ENCODE data around the gene KCTD8. TPM values are rescaled to one million over a fixed set of nuclear protein-coding genes. Genes with fewer than 3 reads are reported as not detected.

KCTD8 gene
- total RNA-seq, 1 donor, result under 0.01 TPM

DNA sequence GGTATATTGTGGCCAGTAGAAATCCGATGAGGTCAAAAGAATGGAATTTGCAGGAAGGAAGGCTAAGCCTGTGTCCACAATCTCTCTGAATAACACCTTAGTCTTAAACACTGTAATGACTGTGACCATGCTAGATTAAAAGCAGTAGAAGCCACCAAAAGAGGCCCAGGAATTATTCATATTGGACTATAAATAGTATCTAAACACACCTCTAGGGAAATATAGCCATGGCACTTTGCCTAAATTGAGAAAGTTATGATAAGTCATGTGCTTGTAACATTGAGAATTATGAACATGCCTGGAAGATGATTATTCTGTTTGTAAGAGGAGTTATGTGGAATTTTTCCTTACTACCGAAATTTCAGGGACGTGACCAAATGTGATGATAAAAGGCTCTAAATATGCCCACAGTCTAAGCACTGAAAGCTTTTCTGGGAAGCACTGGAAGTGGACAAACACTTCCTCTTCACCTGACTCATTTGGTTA is 298.5 kb downstream of the KCTD8 start:
- no peak overlapping the region for H3K4me3 ChIP-seq (ENCODE audit: low read depth, low read length)
- no peak for DNase-seq (ENCODE audit: low read depth)
- TF ChIP-seq CTCF (IDR thresholded peaks at IDR 0.05; ENCODE audit: insufficient read depth, low read depth, low read length), result no peak

GRCh38 chr4:44149282-44149681 is 299.3 kb downstream of the KCTD8 start:
- H3K4me3 ChIP-seq (ENCODE audit: low read depth, low read length), result no peak overlapping the region
- no peak for TF ChIP-seq CTCF (IDR thresholded peaks at IDR 0.05; ENCODE audit: insufficient read depth, low read depth, low read length)
- DNase-seq (ENCODE audit: low read depth), result no peak

- no peak for DNase-seq (ENCODE audit: low read depth)
- no peak for TF ChIP-seq CTCF (IDR thresholded peaks at IDR 0.05; ENCODE audit: insufficient read depth, low read depth, low read length)
- no peak overlapping the region for H3K4me3 ChIP-seq (ENCODE audit: low read depth, low read length)
These were observed 301.0 kb downstream of the KCTD8 start for GRCh38 chr4:44147571-44148075.

DNA sequence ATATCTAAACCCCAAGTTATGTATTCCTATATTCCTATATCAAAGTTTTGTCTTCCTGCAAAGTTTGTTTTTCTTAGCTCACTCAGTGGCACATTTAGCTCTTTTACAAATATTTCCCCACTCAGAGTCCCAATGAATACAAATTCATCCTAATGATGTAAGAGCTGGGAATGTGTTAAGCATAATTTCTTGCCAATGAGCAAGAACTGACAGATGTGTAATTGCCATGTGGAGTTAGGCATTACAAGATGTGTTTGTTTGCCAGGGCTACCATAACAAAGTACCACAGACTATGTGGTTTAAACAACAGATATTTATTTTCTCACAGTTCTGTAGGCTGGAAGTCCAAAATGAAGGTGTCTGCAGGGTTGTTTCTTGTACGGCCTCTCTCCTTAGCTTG is 302.1 kb downstream of the KCTD8 start:
- no peak for DNase-seq (ENCODE audit: low read depth)
- no peak overlapping the region for H3K4me3 ChIP-seq (ENCODE audit: low read depth, low read length)
- TF ChIP-seq CTCF (IDR thresholded peaks at IDR 0.05; ENCODE audit: insufficient read depth, low read depth, low read length), result no peak

DNA sequence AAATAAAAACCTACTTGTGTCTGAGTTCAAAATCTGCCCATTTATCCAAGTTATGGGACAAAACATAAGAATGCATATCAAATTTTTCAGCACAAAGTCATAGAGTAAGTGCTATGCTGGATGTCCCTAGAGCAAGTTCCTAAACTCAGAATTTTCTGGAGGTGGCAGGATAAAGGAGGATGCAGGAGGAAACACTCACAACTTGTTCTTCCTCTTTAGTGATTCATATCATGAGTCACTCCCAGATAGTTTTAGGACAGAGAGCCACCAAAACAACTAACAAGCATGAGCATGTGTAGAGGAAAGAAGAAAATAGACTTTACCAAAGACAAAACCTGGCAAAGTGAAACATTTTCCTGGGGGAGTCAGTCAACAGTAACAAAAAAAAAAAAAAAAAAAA is 302.7 kb downstream of the KCTD8 start:
- no peak overlapping the region for H3K4me3 ChIP-seq (ENCODE audit: low read depth, low read length)
- no peak for TF ChIP-seq CTCF (IDR thresholded peaks at IDR 0.05; ENCODE audit: insufficient read depth, low read depth, low read length)
- DNase-seq (ENCODE audit: low read depth), result peak; percentile 7

GRCh38 chr4:44132526-44132925 is 316.1 kb downstream of the KCTD8 start:
- TF ChIP-seq CTCF (IDR thresholded peaks at IDR 0.05; ENCODE audit: insufficient read depth, low read depth, low read length), result no peak
- DNase-seq (ENCODE audit: low read depth), result no peak
- no peak overlapping the region for H3K4me3 ChIP-seq (ENCODE audit: low read depth, low read length)

Other genes with a start within 250 kb of the KCTD8 start
- gene YIPF7, start 202.8 kb upstream of the KCTD8 start, total RNA-seq, result under 0.01 TPM in 1 of 2 replicates, not detected in the other
- 21.3 and 22.9 TPM in 2 replicates for gene GUF1, start 229.6 kb upstream of the KCTD8 start, total RNA-seq